ENCODE results near the gene NPBWR2.
"Not testable (repeated sequence)": the region's sequence is repeated elsewhere in the genome, so short reads cannot be mapped to it uniquely, and the experiment has no call there.

The NPBWR2 gene

DNA sequence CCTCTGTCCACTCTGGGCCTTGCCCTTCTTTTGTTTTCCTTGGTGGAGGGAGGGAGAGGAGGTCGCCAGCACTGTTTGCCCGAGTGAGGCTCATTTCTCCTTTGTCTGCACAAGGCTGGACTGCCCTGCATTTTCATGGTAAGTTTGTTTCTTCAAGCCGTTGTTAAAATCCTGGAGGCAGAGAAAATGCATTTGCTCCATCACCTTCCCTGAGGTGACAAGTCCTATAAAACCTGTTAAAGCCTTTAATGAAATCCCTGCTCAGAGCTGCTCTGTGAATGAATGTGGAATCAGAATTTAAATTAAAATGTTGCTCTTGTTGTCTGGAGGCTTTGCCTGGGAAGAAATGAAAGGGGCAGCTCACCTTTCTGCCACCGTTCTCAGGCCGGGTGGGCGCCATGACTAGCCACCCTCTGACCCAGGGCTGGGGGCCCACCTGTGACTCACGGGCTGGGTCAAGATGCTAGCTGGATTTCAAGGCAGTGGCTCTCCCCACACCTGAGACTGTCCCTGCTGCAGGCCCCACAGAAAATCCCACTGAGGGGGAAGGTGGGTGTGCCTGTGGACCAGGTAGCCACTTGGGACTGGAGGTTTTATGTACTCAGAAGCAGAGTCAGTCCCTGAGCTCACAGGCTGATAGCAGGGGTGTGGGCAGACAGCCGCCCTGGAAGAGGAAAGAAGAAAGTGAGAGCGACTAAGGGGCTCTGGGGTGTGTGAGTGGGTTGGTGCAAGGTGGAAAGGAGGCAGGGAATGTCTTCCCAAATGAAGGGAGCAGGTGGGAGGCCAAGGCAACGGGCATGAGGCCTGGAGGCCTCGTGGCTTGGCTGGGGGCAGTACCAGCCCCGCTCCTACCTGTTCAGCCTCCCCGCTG is 32.9 kb upstream of the NPBWR2 start:
- no peak for DNase-seq (ENCODE audit: low read depth)
- TF ChIP-seq, protein P1, sequence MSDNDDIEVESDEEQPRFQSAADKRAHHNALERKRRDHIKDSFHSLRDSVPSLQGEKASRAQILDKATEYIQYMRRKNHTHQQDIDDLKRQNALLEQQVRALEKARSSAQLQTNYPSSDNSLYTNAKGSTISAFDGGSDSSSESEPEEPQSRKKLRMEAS (IDR thresholded peaks at IDR 0.05; ENCODE audit: low read depth, low read length): no peak
- TF ChIP-seq POLR2A (IDR thresholded peaks at IDR 0.05; ENCODE audit: extremely low read depth, insufficient read length) (no peak), CTCF (IDR thresholded peaks at IDR 0.05; ENCODE audit: low read depth, low read length) (no peak), MYC (IDR thresholded peaks at IDR 0.05; ENCODE audit: low read depth, low read length) (no peak)
- H3K4me3 ChIP-seq (ENCODE audit: low read depth, low read length): no peak overlapping the region

DNA sequence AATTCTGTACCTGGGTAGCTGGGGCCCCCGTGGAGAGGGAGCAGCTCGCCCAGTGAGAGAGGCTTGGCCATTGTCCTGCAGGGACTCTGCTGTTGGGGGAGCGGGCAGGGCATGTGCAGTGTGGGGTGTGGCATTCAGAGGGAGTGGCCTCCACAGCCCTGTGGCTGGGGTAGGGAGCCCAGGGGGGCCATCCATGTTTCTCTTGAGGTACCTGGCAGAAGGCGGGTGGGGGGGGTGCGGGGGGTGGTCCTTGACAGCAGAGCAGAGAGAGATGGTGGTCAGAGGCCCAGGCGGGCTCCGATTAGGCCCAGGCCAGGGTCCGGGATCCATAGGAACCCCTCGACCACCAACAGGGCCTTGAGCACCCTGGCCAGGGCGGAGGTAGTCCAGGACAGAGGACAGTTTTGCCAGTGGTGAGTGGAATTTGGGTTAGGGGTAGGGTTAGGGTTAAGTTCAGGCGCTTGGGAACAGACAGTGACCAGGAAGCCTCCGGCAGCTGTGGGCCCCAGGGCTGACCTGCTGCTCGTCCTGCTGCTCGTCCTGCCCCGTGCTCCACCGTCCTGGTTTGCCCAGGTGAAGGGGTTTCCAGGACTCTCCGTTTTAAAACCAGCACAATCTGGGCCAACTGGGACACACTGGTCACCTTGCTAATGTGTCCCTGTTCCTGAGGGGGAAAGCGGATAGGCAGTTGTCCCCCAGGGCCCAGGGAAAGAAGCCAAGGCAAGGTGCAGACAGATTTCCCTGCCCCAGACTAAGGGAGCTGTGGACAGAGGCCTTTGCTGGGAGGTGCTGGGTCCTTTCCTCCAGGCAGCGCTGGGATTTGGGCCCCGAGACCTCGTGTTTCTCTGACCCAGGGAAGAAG is 32.1 kb upstream of the NPBWR2 start:
- DNase-seq (ENCODE audit: low read depth): no peak
- no peak for TF ChIP-seq MYC (IDR thresholded peaks at IDR 0.05; ENCODE audit: low read depth, low read length)
- TF ChIP-seq POLR2A (IDR thresholded peaks at IDR 0.05; ENCODE audit: extremely low read depth, insufficient read length): no peak
- TF ChIP-seq, protein P1 (IDR thresholded peaks at IDR 0.05; ENCODE audit: low read depth, low read length): no peak
- no peak for TF ChIP-seq CTCF (IDR thresholded peaks at IDR 0.05; ENCODE audit: low read depth, low read length)
- no peak overlapping the region for H3K4me3 ChIP-seq (ENCODE audit: low read depth, low read length)

- no peak for TF ChIP-seq CTCF (IDR thresholded peaks at IDR 0.05; ENCODE audit: low read depth, low read length)
- TF ChIP-seq POLR2A (IDR thresholded peaks at IDR 0.05; ENCODE audit: extremely low read depth, insufficient read length): no peak
- no peak for TF ChIP-seq MYC (IDR thresholded peaks at IDR 0.05; ENCODE audit: low read depth, low read length)
- TF ChIP-seq, protein P1 (IDR thresholded peaks at IDR 0.05; ENCODE audit: low read depth, low read length): no peak
- no peak for DNase-seq (ENCODE audit: low read depth)
- no peak overlapping the region for H3K4me3 ChIP-seq (ENCODE audit: low read depth, low read length)
These were observed 31.0 kb upstream of the NPBWR2 start for GRCh38 chr20:64138276-64138815.

DNA sequence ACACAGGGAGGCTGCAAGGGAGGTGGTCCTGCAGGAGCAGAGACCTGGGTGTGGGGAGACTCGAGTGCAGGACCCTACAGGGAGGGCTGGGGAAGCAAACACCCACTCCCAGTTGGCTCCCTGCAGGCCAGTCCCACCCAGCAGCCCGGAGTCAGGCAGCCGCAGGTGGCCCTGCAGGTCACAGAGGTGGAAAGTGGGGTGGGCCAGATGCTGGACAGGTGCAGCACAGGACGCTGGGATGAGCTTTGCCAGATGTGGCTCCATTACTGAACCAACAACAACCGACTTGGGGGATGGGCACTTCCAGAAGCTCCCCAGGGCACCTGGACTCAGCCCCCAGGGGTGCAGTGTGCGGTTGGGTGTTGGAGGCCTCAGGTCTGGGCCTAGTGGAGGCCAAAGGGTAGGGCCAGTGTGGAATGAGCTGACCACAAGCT is 30.2 kb upstream of the NPBWR2 start:
- TF ChIP-seq CTCF (IDR thresholded peaks at IDR 0.05; ENCODE audit: low read depth, low read length): no peak
- TF ChIP-seq, protein P1 (IDR thresholded peaks at IDR 0.05; ENCODE audit: low read depth, low read length): no peak
- no peak for TF ChIP-seq POLR2A (IDR thresholded peaks at IDR 0.05; ENCODE audit: extremely low read depth, insufficient read length)
- no peak for TF ChIP-seq MYC (IDR thresholded peaks at IDR 0.05; ENCODE audit: low read depth, low read length)
- no peak overlapping the region for H3K4me3 ChIP-seq (ENCODE audit: low read depth, low read length)
- DNase-seq (ENCODE audit: low read depth): no peak

DNA sequence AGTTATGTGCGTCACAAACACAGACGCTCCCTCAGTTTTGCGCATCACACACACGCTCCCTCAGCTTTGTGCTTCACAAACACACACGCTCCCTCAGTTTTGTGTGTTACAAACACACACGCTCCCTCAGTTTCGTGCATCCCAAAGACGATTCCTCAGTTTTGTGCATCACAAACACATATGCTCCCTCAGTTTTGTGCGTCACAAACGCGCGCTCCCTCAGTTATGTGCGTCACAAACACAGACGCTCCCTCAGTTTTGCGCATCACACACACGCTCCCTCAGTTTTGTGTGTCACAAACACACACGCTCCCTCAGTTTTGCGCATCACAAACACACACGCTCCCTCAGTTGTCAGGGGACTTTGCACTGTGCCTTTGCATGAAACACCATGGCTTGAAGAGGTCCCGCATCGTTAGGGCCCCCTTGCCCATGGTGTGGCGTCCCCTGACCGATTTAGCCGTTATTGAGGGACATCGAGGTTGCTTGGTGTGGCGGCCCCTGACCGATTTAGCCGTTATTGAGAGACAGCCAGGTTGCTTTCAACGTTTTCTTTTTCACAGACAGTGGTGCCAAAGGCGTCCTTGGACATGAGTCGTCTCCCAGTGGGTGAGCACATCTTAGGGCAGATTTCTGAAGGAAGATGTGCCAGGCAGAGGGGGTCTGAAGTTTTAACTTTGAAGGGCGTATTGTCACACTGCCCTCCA is 28.8 kb upstream of the NPBWR2 start:
- no peak for TF ChIP-seq POLR2A (IDR thresholded peaks at IDR 0.05; ENCODE audit: extremely low read depth, insufficient read length)
- TF ChIP-seq, protein P1 (IDR thresholded peaks at IDR 0.05; ENCODE audit: low read depth, low read length): no peak
- H3K4me3 ChIP-seq (ENCODE audit: low read depth, low read length): no peak overlapping the region
- DNase-seq (ENCODE audit: low read depth): no peak

- not testable (repeated sequence) for DNase-seq (ENCODE audit: low read depth); H3K4me3 ChIP-seq (ENCODE audit: low read depth, low read length)
These were observed 27.4 kb upstream of the NPBWR2 start for GRCh38 chr20:64134744-64135143.
